K562 (cell line): ENCODE measurements around the gene BEST1. TPM values are rescaled to one million over a fixed set of nuclear protein-coding genes. Genes with fewer than 3 reads are reported as not detected.

ENCODE experiments used
- BCLAF1 ChIP-seq, 2 experiments: fragments of 450-650 bp in 1 of 2; IDR thresholded peaks; 2 replicates each; pipeline ENCODE4 v1.6.1; 2011 to 2017; ENCODE audit warnings: low read depth in 2 of 2, antibody characterized with exemption in 1 of 2, borderline replicate concordance in 1 of 2, low read length in 1 of 2, mild to moderate bottlenecking in 1 of 2, mixed read lengths in 1 of 2; ENCODE audit not compliant: control insufficient read depth in 1 of 2
- CHCHD3 ChIP-seq: fragments of 250-450 bp; sonication (Bioruptor Pico); IDR thresholded peaks from 2 replicates; pipeline ENCODE4 v2.1.2; 2022; ENCODE audit warnings: mild to moderate bottlenecking
- ETS1 ChIP-seq: conservative IDR thresholded peaks from 2 replicates; pipeline ENCODE4 v1.6.1; 2011; ENCODE audit warnings: low read depth, mild to moderate bottlenecking, low read length; ENCODE audit not compliant: control insufficient read depth
- GATA2 ChIP-seq: sonication (generic); formaldehyde crosslinking; IDR thresholded peaks from 2 replicates; pipeline ENCODE4 v1.4.0; 2020; ENCODE audit warnings: mild to moderate bottlenecking, missing genetic modification reagents
- HES1 ChIP-seq: fragments of 450-650 bp; IDR thresholded peaks from 2 replicates; pipeline ENCODE4 v1.6.1; 2016; ENCODE audit warnings: low read depth, mild to moderate bottlenecking, moderate library complexity
- LCOR ChIP-seq: sonication (generic); formaldehyde crosslinking; IDR thresholded peaks from 2 replicates; pipeline ENCODE4 v1.8.0; 2022; ENCODE audit warnings: mild to moderate bottlenecking, missing genetic modification reagents
- MAZ ChIP-seq, 2 experiments: fragments of 450-650 bp in 1 of 2; sonication (generic) in 1 of 2; formaldehyde crosslinking; IDR thresholded peaks in 1 of 2; conservative IDR thresholded peaks in 1 of 2; 2 replicates each; pipeline versions ENCODE4 v1.4.0 to v1.5.0; 2020; ENCODE audit warnings: mild to moderate bottlenecking in 1 of 2, missing genetic modification reagents in 1 of 2
- MBD2 ChIP-seq: sonication (generic); IDR thresholded peaks from 2 replicates; pipeline ENCODE4 v1.6.1; 2016; ENCODE audit warnings: low read depth, borderline replicate concordance
- NRF1 ChIP-seq, 2 experiments: fragments of 450-650 bp; IDR thresholded peaks in 1 of 2; conservative IDR thresholded peaks in 1 of 2; 2 replicates each; pipeline ENCODE4 v1.6.1; 2014; ENCODE audit warnings: mild to moderate bottlenecking in 2 of 2
- SAP30 ChIP-seq: fragments of 200-600 bp; sonication (generic); IDR thresholded peaks from 2 replicates; pipeline ENCODE4 v1.6.1; 2012; ENCODE audit warnings: borderline replicate concordance, low read depth, mild to moderate bottlenecking, moderate library complexity, low read length, control low read depth, inconsistent platforms; ENCODE audit not compliant: insufficient read depth, poor library complexity, severe bottlenecking
- SMAD4 ChIP-seq: fragments of 250-450 bp; sonication (Bioruptor Pico); conservative IDR thresholded peaks from 2 replicates; pipeline ENCODE4 v1.8.0; 2021; ENCODE audit warnings: inconsistent platforms, mild to moderate bottlenecking, moderate library complexity
- SMARCA4 ChIP-seq: fragments of 450-650 bp; IDR thresholded peaks from 2 replicates; pipeline ENCODE4 v1.6.1; 2016
- SNRNP70 ChIP-seq: fragments of 200-400 bp; formaldehyde crosslinking; optimal IDR thresholded peaks from 2 replicates; pipeline ENCODE3; 2017; ENCODE audit warnings: low read depth, low read length
- SP1 ChIP-seq: sonication (generic); formaldehyde crosslinking; IDR thresholded peaks from 2 replicates; pipeline ENCODE4 v1.8.1; 2022; ENCODE audit warnings: mild to moderate bottlenecking, missing genetic modification reagents
- STAT5A ChIP-seq: IDR thresholded peaks from 2 replicates; pipeline ENCODE4 v1.6.1; 2012; ENCODE audit warnings: low read length, inconsistent platforms, borderline replicate concordance
- TEAD4 ChIP-seq, 2 experiments: sonication (generic) in 1 of 2; formaldehyde crosslinking in 1 of 2; IDR thresholded peaks; 2 replicates each; pipeline versions ENCODE4 v1.6.1 to v1.8.0; 2012 to 2022; ENCODE audit warnings: borderline replicate concordance in 1 of 2, inconsistent platforms in 1 of 2, low read length in 1 of 2, mild to moderate bottlenecking in 1 of 2, missing genetic modification reagents in 1 of 2
- THRAP3 ChIP-seq: fragments of 450-650 bp; IDR thresholded peaks from 2 replicates; pipeline ENCODE4 v1.6.1; 2016; ENCODE audit warnings: mild to moderate bottlenecking, inconsistent platforms, borderline replicate concordance
- ZBTB2 ChIP-seq: fragments of 450-650 bp; IDR thresholded peaks from 2 replicates; pipeline ENCODE4 v1.6.1; 2016; ENCODE audit warnings: antibody characterized with exemption
- ZBTB26 ChIP-seq: fragments of 450-650 bp; formaldehyde crosslinking; IDR thresholded peaks from 2 replicates; pipeline ENCODE4 v1.4.0; 2022; ENCODE audit warnings: missing genetic modification characterization
- ZNF75A ChIP-seq: fragments of 450-650 bp; formaldehyde crosslinking; IDR thresholded peaks from 2 replicates; pipeline ENCODE4 v1.4.0; 2020; ENCODE audit warnings: mild to moderate bottlenecking
- polyA plus RNA-seq, 8 experiments: library from polyadenylated mRNA; depleted of rRNA in 4 of 8; stranded (reverse) in 5 of 8; unstranded in 3 of 8; fragments of >200 nt; fragmentation: Nextera tagmentation in 2 of 8; fragmentation: Illumina TruSeq in 1 of 8; extraction: Ambion mirVana in 2 of 8; extraction: Trizol in 1 of 8; gene quantifications; 2 replicates each; pipeline versions ENCODE4 v1.2.1 to v1.2.3, GENCODE V29; 2011 to 2014; ENCODE audit warnings: inconsistent platforms in 1 of 8, missing spikeins in 1 of 8
- total RNA-seq, 7 experiments: library from RNA; depleted of rRNA in 6 of 7; stranded (reverse); fragments of >200 nt in 6 of 7; fragmentation: Illumina TruSeq in 2 of 7; extraction: Trizol in 2 of 7; gene quantifications; 2 replicates each; pipeline versions ENCODE4 v1.2.1 to v1.2.3, GENCODE V29; 2011 to 2021; ENCODE audit warnings: low replicate concordance in 1 of 7

Gene BEST1
- total and polyA plus RNA-seq, 9 of the 15 experiments (the other 6 are each of a cell fraction or from before 2014, with no cell fraction given), result 0.07 to 1.3 (median 0.40) TPM

GRCh38 chr11:61966734-61967115 lies 16.6 kb downstream of the BEST1 start (continued):
- TF ChIP-seq BCLAF1 (IDR thresholded peaks at IDR 0.05; ENCODE audit: borderline replicate concordance in 1 of 2, control insufficient read depth in 1 of 2, low read depth in 2 of 2, low read length in 1 of 2), result 0 out of 4 replicates have a peak, but pooled peaks of 1 of the 2 experiments have one; percentile 8
- peak; percentile 7 to 14; a peak in 3 of 4 replicates for TF ChIP-seq MAZ (CRISPR knock-in tag; conservative IDR thresholded peaks at IDR 0.05 in 1 of 2, IDR thresholded peaks at IDR 0.05 in 1 of 2)
- TF ChIP-seq STAT5A, result peak; percentile 82
- peak; percentile 41 for TF ChIP-seq SAP30
- TF ChIP-seq ZBTB2, result no peak
- TF ChIP-seq ZNF75A (CRISPR knock-in tag), result 0 out of 2 replicates have a peak, but pooled peaks have one; percentile 16
- TF ChIP-seq HES1, result peak; percentile 81
- TF ChIP-seq THRAP3, result peak; percentile 46; the same call in 1 of the 2 replicates
- peak; percentile 94 for TF ChIP-seq SMARCA4
- 0 out of 2 replicates have a peak, but pooled peaks have one; percentile 35 for TF ChIP-seq ZBTB26
- TF ChIP-seq TEAD4 (IDR thresholded peaks at IDR 0.05; ENCODE audit: low read length), result peak; percentile 94
- TF ChIP-seq TEAD4 (CRISPR knock-in tag; IDR thresholded peaks at IDR 0.05; ENCODE audit: borderline replicate concordance), result no peak
- TF ChIP-seq SMAD4 (CRISPR knock-in tag), result peak; percentile 82
- peak; percentile 93 for TF ChIP-seq GATA2 (CRISPR knock-in tag)
- 0 out of 4 replicates have a peak, but pooled peaks of 1 of the 2 experiments have one; percentile 46 for TF ChIP-seq NRF1 (conservative IDR thresholded peaks at IDR 0.05 in 1 of 2, IDR thresholded peaks at IDR 0.05 in 1 of 2)
- 0 out of 2 replicates have a peak, but pooled peaks have one; percentile 47 for TF ChIP-seq LCOR (CRISPR knock-in tag)
- 0 out of 2 replicates have a peak, but pooled peaks have one; percentile 25 for TF ChIP-seq SP1 (CRISPR knock-in tag)
- peak; percentile 63; the same call in 1 of the 2 replicates for TF ChIP-seq MBD2
- TF ChIP-seq ETS1, result no peak
- no peak for TF ChIP-seq CHCHD3 (CRISPR knock-in tag)
- TF ChIP-seq SNRNP70, result no peak
